ENCODE results near the gene PARD3B.

PARD3B gene

DNA sequence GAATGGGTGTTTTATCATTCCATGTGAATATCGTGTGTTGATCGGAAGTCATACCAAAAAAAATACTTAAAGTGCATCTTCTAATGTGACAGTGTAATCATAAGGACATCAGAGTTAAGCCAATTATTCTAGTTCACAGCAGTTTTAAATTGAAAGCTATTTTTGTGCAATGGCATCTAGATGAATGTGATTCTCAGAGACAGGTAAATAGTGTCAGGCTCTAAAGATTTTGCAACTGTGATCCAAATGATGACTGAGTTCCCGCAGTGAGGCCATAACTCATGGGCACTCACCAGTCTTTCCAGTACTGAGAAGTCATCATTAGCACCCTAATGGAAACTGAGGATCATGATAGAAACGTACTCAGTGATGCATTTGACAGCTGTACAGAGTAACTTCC is 542.6 kb downstream of the PARD3B start:
- Histone ChIP-seq H3K4me1 (ENCODE audit: control insufficient read depth, insufficient read depth, low read length) (no peaks in the 10 kb centered on the region), H3K4me2 (ENCODE audit: low read length) (no peak overlapping the region), H3K36me3 (ENCODE audit: insufficient read depth, low read length) (no peaks in the 10 kb centered on the region), H3K27me3 (ENCODE audit: control insufficient read depth, insufficient read depth, low read length) (no peaks in the 10 kb centered on the region), H3K9ac (ENCODE audit: low read depth, low read length) (no peak overlapping the region), H3K9me3 (replicated peaks; ENCODE audit: low read length) (no peaks in the 10 kb centered on the region), H3K4me3 (ENCODE audit: low read length) (no peak overlapping the region)

DNA sequence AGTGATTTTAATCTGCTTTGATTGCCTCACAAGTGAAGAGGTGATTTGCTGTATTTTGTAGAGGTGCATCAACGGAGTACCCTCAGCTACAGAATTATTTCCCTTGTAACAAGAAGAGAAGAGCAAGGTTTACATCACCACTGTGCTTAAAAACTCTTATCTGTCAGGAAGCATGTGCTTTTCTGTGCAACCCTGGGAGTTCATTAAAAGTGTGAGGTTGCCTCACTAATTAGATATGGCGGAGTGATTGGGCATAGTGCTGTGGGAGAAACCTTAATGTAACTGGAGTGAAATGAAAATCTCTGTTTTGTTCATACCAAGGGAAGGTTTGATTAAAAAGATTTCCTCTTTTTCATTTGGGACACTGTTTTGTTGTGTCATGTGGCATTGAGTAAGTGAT is 544.7 kb downstream of the PARD3B start:
- H3K36me3 ChIP-seq (ENCODE audit: insufficient read depth, low read length) = no peaks in the 10 kb centered on the region
- H3K4me3 ChIP-seq (ENCODE audit: low read length) = no peak overlapping the region
- H3K4me1 ChIP-seq (ENCODE audit: control insufficient read depth, insufficient read depth, low read length) = no peaks in the 10 kb centered on the region
- no peaks in the 10 kb centered on the region for H3K9me3 ChIP-seq (replicated peaks; ENCODE audit: low read length)
- H3K4me2 ChIP-seq (ENCODE audit: low read length) = no peak overlapping the region
- H3K9ac ChIP-seq (ENCODE audit: low read depth, low read length) = no peak overlapping the region
- no peaks in the 10 kb centered on the region for H3K27me3 ChIP-seq (ENCODE audit: control insufficient read depth, insufficient read depth, low read length)

DNA sequence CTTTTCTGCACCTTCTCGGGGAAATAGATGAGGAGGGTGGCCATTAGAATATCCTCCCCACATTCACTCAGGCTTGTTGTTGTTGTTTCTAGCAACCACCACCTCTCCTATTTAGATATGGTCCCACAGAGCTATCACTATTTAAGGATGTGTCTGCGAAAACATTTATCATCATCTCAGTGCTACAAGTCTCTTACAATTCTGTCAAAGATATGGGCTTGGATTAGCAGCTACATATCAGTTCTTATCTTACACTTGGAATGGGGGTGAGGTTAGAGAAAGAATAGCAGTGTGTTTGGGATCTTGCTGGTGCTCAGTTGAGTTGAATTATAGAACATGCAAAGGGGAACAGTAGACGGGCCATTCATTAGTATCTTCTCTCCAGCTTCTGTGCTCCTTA is 546.1 kb downstream of the PARD3B start:
- Histone ChIP-seq H3K9ac (ENCODE audit: low read depth, low read length) (no peak overlapping the region), H3K4me3 (ENCODE audit: low read length) (no peak overlapping the region), H3K4me1 (ENCODE audit: control insufficient read depth, insufficient read depth, low read length) (no peaks in the 10 kb centered on the region), H3K36me3 (ENCODE audit: insufficient read depth, low read length) (no peaks in the 10 kb centered on the region), H3K27me3 (ENCODE audit: control insufficient read depth, insufficient read depth, low read length) (no peaks in the 10 kb centered on the region), H3K9me3 (replicated peaks; ENCODE audit: low read length) (no peaks in the 10 kb centered on the region), H3K4me2 (ENCODE audit: low read length) (no peak overlapping the region)

DNA sequence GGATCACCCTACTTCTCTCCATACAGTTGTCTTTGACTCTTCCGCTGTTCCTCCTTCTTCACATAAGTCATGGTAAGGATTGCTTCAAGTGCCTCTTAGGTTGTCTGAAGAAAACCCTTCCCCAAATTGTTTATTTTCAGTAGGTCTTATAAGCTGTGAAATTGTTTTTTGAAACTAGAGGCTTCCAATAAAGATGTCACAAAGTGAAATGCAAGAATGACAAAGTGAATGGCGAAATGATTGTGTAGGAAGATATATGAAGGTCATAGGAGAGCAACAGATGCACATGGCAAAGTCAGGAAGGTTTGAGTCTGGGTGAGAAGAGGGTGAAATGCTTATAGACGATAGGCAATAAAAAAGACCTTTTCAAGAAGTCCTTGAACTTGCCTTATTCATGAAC is 548.8 kb downstream of the PARD3B start:
- H3K4me1 ChIP-seq (ENCODE audit: control insufficient read depth, insufficient read depth, low read length) = no peaks in the 10 kb centered on the region
- H3K4me2 ChIP-seq (ENCODE audit: low read length) = no peak overlapping the region
- H3K9me3 ChIP-seq (replicated peaks; ENCODE audit: low read length) = no peaks in the 10 kb centered on the region

DNA sequence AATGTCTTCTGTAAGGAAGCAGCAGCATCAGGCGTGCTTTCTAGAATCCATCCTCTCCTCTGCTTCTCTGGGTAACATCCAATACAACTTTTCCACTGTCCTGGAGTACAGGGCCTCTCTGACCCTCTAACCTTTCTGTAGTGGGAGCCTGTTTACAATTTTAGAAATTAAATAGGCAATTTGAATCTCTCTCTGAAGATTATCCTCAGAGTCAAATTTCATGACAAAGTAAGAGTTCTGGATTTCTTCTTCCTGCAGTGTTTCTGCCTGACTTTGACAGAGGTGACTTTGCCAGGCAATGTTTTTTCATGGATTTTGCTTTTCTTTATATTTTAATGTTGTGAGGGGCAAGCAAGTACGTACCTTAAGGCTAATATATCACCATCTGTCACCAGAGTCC is 558.4 kb downstream of the PARD3B start:
- Histone ChIP-seq H3K4me1 (ENCODE audit: control insufficient read depth, insufficient read depth, low read length) (no peaks in the 10 kb centered on the region), H3K4me2 (ENCODE audit: low read length) (no peak overlapping the region), H3K9me3 (replicated peaks; ENCODE audit: low read length) (no peaks in the 10 kb centered on the region), H3K36me3 (ENCODE audit: insufficient read depth, low read length) (no peaks in the 10 kb centered on the region), H3K9ac (ENCODE audit: low read depth, low read length) (no peak overlapping the region), H3K27me3 (ENCODE audit: control insufficient read depth, insufficient read depth, low read length) (no peaks in the 10 kb centered on the region), H3K4me3 (ENCODE audit: low read length) (no peak overlapping the region)

More for the DNA sequence above, 548.8 kb downstream of the PARD3B start:
- no peaks in the 10 kb centered on the region for H3K36me3 ChIP-seq (ENCODE audit: insufficient read depth, low read length)
- no peak overlapping the region for H3K9ac ChIP-seq (ENCODE audit: low read depth, low read length)
- H3K4me3 ChIP-seq (ENCODE audit: low read length) = no peak overlapping the region
- H3K27me3 ChIP-seq (ENCODE audit: control insufficient read depth, insufficient read depth, low read length) = no peaks in the 10 kb centered on the region

DNA sequence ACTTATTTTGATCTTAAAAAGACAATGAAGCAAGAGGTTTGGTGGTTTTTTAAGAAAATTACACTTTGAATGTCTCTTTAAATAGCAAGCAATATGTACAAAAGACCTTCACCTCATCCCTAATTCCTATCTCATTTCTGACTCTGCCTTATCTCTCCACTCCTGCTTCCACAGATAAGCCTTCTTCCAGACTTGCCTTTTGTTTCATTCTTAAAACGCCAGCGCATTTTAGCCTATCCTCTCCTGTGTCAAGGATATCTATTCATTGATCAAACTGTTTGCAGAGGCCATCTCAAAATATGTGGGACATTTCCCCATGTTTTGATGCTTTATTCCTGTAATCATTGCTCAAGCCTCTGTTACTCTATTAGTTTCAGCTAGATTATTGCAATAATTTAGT is 562.5 kb downstream of the PARD3B start:
- no peaks in the 10 kb centered on the region for H3K27me3 ChIP-seq (ENCODE audit: control insufficient read depth, insufficient read depth, low read length)
- H3K9ac ChIP-seq (ENCODE audit: low read depth, low read length) = no peak overlapping the region
- H3K4me3 ChIP-seq (ENCODE audit: low read length) = no peak overlapping the region
- no peaks in the 10 kb centered on the region for H3K9me3 ChIP-seq (replicated peaks; ENCODE audit: low read length)
- H3K4me2 ChIP-seq (ENCODE audit: low read length) = no peak overlapping the region
- H3K4me1 ChIP-seq (ENCODE audit: control insufficient read depth, insufficient read depth, low read length) = no peaks in the 10 kb centered on the region
- no peaks in the 10 kb centered on the region for H3K36me3 ChIP-seq (ENCODE audit: insufficient read depth, low read length)

DNA sequence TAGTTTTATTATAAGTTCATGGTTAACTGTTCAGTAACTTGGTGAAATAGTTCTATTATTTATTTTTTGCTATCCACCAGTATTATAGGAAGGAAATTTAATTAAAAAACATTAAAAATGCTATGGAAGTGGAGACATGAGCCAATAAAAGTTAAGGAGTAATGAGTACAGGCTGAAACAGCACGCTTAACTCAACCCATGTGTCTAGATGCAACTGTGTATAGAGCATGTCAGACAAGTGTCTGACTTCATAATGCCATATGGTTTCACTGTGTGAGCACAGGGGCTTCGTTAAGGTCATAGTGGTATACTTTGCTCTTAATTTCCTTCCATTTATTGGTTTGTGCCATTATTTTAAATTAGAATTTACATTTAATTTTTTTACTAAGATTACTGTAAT is 570.2 kb downstream of the PARD3B start:
- H3K27me3 ChIP-seq (ENCODE audit: control insufficient read depth, insufficient read depth, low read length) = no peaks in the 10 kb centered on the region

DNA sequence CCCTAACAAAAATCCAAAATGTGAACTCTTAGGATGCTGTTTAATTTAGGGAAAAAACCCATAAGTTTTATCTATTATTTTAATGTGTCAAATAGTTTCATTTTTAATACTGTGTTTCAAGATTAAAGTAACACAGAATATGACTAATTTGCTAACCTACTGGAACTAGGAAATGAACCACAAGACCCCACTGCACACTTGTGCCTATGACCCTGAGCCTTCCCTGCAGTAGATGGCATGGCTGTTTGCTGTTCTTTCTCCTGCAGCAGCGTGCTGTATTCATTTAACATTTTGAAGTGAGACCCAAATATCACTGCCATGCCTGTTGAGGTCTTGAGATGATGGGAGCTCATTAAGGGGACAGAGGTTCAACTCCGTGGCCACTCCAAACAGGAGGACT is 571.9 kb downstream of the PARD3B start:
- Histone ChIP-seq H3K4me3 (ENCODE audit: low read length) (no peak overlapping the region), H3K4me1 (ENCODE audit: control insufficient read depth, insufficient read depth, low read length) (no peaks in the 10 kb centered on the region), H3K9ac (ENCODE audit: low read depth, low read length) (no peak overlapping the region)

More for the DNA sequence above, 570.2 kb downstream of the PARD3B start:
- Histone ChIP-seq H3K9me3 (replicated peaks; ENCODE audit: low read length) (no peaks in the 10 kb centered on the region), H3K4me3 (ENCODE audit: low read length) (no peak overlapping the region), H3K9ac (ENCODE audit: low read depth, low read length) (no peak overlapping the region), H3K4me1 (ENCODE audit: control insufficient read depth, insufficient read depth, low read length) (no peaks in the 10 kb centered on the region), H3K36me3 (ENCODE audit: insufficient read depth, low read length) (no peaks in the 10 kb centered on the region), H3K4me2 (ENCODE audit: low read length) (no peak overlapping the region)

DNA sequence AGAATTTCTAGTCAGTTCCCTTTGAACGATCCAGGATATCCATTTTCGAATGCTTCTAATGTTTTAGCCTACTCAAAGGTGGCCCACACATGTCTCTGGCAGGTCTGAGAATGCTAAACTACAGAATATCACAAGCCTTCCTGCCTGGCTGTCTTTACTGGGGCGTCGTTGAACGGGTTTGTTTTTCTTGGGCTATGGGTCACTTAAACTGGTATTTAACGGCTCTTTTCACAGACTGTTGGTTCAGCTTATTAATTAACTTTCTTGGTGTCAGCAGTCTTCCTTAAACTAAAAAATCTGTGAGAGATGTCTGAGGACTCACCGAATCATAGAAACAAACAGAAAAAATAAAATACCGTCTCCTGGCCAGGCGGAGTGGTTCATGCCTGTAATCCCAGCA is 573.9 kb downstream of the PARD3B start:
- Histone ChIP-seq H3K4me2 (ENCODE audit: low read length) (no peak overlapping the region), H3K9ac (ENCODE audit: low read depth, low read length) (no peak overlapping the region), H3K36me3 (ENCODE audit: insufficient read depth, low read length) (no peaks in the 10 kb centered on the region), H3K27me3 (ENCODE audit: control insufficient read depth, insufficient read depth, low read length) (no peaks in the 10 kb centered on the region), H3K4me3 (ENCODE audit: low read length) (no peak overlapping the region), H3K4me1 (ENCODE audit: control insufficient read depth, insufficient read depth, low read length) (no peaks in the 10 kb centered on the region), H3K9me3 (replicated peaks; ENCODE audit: low read length) (no peaks in the 10 kb centered on the region)

More for the DNA sequence above, 571.9 kb downstream of the PARD3B start:
- Histone ChIP-seq H3K4me2 (ENCODE audit: low read length) (no peak overlapping the region), H3K36me3 (ENCODE audit: insufficient read depth, low read length) (no peaks in the 10 kb centered on the region), H3K9me3 (replicated peaks; ENCODE audit: low read length) (no peaks in the 10 kb centered on the region), H3K27me3 (ENCODE audit: control insufficient read depth, insufficient read depth, low read length) (no peaks in the 10 kb centered on the region)

DNA sequence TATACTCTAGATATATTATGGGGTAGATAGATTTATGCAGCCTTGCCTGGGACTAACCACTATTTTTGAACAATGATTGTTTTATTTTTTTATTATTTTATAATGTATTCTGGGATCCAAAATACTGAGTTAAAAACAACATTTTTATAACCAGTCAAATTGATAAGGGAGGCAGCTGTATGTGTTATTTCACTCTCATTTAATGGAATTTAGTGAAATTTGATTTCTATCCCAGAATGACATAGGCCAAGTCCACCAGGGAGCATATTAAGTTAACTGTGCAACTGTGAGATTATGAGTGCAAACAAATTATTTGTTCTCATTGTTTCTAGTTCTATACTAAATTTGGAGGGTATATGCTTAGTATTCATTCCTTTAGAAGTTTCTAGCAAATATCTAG is 583.5 kb downstream of the PARD3B start:
- H3K9ac ChIP-seq (ENCODE audit: low read depth, low read length) = no peak overlapping the region
- no peaks in the 10 kb centered on the region for H3K36me3 ChIP-seq (ENCODE audit: insufficient read depth, low read length)
- H3K4me3 ChIP-seq (ENCODE audit: low read length) = no peak overlapping the region
- no peaks in the 10 kb centered on the region for H3K27me3 ChIP-seq (ENCODE audit: control insufficient read depth, insufficient read depth, low read length)
- H3K4me2 ChIP-seq (ENCODE audit: low read length) = no peak overlapping the region
- no peaks in the 10 kb centered on the region for H3K9me3 ChIP-seq (replicated peaks; ENCODE audit: low read length)
- H3K4me1 ChIP-seq (ENCODE audit: control insufficient read depth, insufficient read depth, low read length) = no peaks in the 10 kb centered on the region

DNA sequence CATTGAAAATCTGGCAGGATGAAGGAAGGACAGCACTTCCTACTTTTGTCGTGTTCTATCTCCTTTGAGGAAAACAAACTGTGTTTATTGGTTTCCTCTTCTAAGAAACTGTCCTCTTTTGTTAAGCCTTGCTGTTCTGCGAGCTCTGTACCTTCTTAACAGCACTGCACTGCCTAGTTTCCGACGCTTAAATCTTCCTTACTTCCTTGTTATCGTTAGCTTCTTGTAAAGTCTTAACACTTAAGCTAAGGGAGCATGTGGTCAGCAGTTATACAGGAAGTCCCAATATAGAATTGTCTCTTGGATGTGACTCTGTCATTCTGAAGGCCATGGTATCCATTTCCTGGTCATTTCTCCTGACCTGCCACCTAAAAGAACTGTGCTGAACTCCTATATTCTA is 584.3 kb downstream of the PARD3B start:
- no peaks in the 10 kb centered on the region for H3K27me3 ChIP-seq (ENCODE audit: control insufficient read depth, insufficient read depth, low read length)
- H3K9me3 ChIP-seq (replicated peaks; ENCODE audit: low read length) = no peaks in the 10 kb centered on the region
- H3K4me3 ChIP-seq (ENCODE audit: low read length) = no peak overlapping the region
- no peaks in the 10 kb centered on the region for H3K36me3 ChIP-seq (ENCODE audit: insufficient read depth, low read length)
- no peak overlapping the region for H3K4me2 ChIP-seq (ENCODE audit: low read length)
- no peaks in the 10 kb centered on the region for H3K4me1 ChIP-seq (ENCODE audit: control insufficient read depth, insufficient read depth, low read length)
- H3K9ac ChIP-seq (ENCODE audit: low read depth, low read length) = no peak overlapping the region

DNA sequence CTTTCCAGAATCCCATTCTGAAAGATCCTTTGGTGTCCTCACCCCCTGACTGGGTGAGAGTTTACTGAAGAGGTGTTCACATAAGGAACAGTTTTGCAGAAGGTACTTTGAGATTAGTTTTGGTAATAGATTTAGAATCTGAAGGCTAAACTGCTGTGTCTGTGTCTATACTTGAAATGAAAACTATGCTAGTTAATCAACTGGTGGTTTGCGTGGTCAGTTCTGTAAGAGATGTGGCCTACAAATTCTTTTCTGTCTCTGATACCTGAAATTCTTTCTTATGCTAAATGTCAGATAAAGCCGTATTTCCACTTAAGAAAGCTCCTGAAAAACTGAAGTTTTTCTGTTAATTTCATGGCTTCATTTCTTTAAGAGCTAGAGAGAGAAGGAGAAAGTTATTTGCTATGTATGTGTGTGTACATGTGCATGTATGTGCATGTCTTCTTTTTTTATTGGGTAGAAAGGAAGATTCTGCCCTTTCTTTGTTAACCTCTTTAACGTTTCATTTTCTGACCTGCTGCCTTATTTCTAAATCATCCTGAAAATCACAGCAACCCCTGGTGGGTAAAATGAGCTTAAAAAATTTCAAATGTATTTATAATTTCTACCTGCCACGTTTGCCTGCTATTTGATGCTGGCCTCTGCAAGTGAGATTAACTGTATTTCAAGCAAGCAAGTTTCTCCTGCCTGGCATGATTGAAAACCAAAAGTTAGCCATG is 585.0 kb downstream of the PARD3B start:
- Histone ChIP-seq H3K9ac (ENCODE audit: low read depth, low read length) (no peak overlapping the region), H3K9me3 (replicated peaks; ENCODE audit: low read length) (no peaks in the 10 kb centered on the region), H3K4me2 (ENCODE audit: low read length) (no peak overlapping the region), H3K4me3 (ENCODE audit: low read length) (no peak overlapping the region), H3K36me3 (ENCODE audit: insufficient read depth, low read length) (no peaks in the 10 kb centered on the region), H3K27me3 (ENCODE audit: control insufficient read depth, insufficient read depth, low read length) (no peaks in the 10 kb centered on the region), H3K4me1 (ENCODE audit: control insufficient read depth, insufficient read depth, low read length) (no peaks in the 10 kb centered on the region)

Data from skeletal muscle satellite cell (primary cell).